ENCODE measurements around the gene NFYA. TPM values are rescaled to one million over a fixed set of nuclear protein-coding genes. Genes with fewer than 3 reads are reported as not detected.
A peak's percentile ranks its signal among the peaks of the same experiment; 100 is the strongest.

NFYA gene
- total RNA-seq, 1 donor from 2014 or later: 18.8 TPM

GRCh38 chr6:41064841-41065240 lies 7.9 kb upstream of the NFYA start:
- Mint-ChIP-seq H3K4me3 (ENCODE audit: unreplicated experiment) (no peak overlapping the region), H3K27me3 (ENCODE audit: low read depth) (no peaks in the 10 kb centered on the region), H3K27ac (ENCODE audit: unreplicated experiment) (no peak overlapping the region), H3K36me3 (ENCODE audit: low read depth) (peaks cover 2% of the 10 kb centered on the region), H3K4me1 (ENCODE audit: low read depth) (peaks cover 11% of the 10 kb centered on the region), H3K9me3 (ENCODE audit: low read depth) (no peaks in the 10 kb centered on the region)
- DNase-seq (ENCODE audit: low spot score): no peak
- TF ChIP-seq CTCF (IDR thresholded peaks at IDR 0.05): no peak

- H3K27ac Mint-ChIP-seq (ENCODE audit: unreplicated experiment): no peak overlapping the region
- H3K4me1 Mint-ChIP-seq (ENCODE audit: low read depth): peaks cover 9% of the 10 kb centered on the region
These were observed 7.2 kb upstream of the NFYA start for GRCh38 chr6:41065550-41066026.

GRCh38 chr6:41066867-41067304 lies 5.9 kb upstream of the NFYA start:
- H3K27ac Mint-ChIP-seq (ENCODE audit: unreplicated experiment): no peak overlapping the region
- no peak overlapping the region for H3K4me3 Mint-ChIP-seq (ENCODE audit: unreplicated experiment)
- peaks cover 20% of the 10 kb centered on the region for H3K4me1 Mint-ChIP-seq (ENCODE audit: low read depth)
- H3K9me3 Mint-ChIP-seq (ENCODE audit: low read depth): no peaks in the 10 kb centered on the region
- TF ChIP-seq CTCF (IDR thresholded peaks at IDR 0.05): peak; percentile 96
- no peak for DNase-seq (ENCODE audit: low spot score)
- no peaks in the 10 kb centered on the region for H3K27me3 Mint-ChIP-seq (ENCODE audit: low read depth)
- H3K36me3 Mint-ChIP-seq (ENCODE audit: low read depth): peaks cover 2% of the 10 kb centered on the region

More at GRCh38 chr6:41065550-41066026, 7.2 kb upstream of the NFYA start:
- no peak for TF ChIP-seq CTCF (IDR thresholded peaks at IDR 0.05)
- H3K9me3 Mint-ChIP-seq (ENCODE audit: low read depth): no peaks in the 10 kb centered on the region
- no peaks in the 10 kb centered on the region for H3K27me3 Mint-ChIP-seq (ENCODE audit: low read depth)
- H3K4me3 Mint-ChIP-seq (ENCODE audit: unreplicated experiment): no peak overlapping the region
- peaks cover 2% of the 10 kb centered on the region for H3K36me3 Mint-ChIP-seq (ENCODE audit: low read depth)
- DNase-seq (ENCODE audit: low spot score): no peak

- peak overlapping the region; percentile 99 for H3K27ac Mint-ChIP-seq (ENCODE audit: unreplicated experiment)
- peaks cover 45% of the 10 kb centered on the region for H3K4me1 Mint-ChIP-seq (ENCODE audit: low read depth)
- peaks cover 2% of the 10 kb centered on the region for H3K36me3 Mint-ChIP-seq (ENCODE audit: low read depth)
- DNase-seq (ENCODE audit: low spot score): no peak
- no peaks in the 10 kb centered on the region for H3K27me3 Mint-ChIP-seq (ENCODE audit: low read depth)
- peak overlapping the region; percentile 88 for H3K4me3 Mint-ChIP-seq (ENCODE audit: unreplicated experiment)
- H3K9me3 Mint-ChIP-seq (ENCODE audit: low read depth): no peaks in the 10 kb centered on the region
- peak; percentile 45 for TF ChIP-seq CTCF (IDR thresholded peaks at IDR 0.05)
These were observed 1.3 kb upstream of the NFYA start for GRCh38 chr6:41071501-41071922.

GRCh38 chr6:41071923-41072835 lies 595 bp upstream of the NFYA start, which contains the start of gene OARD1:
TSS of gene OARD1 (minus strand) at chr6:41072356. CDS start at chr6:41071634, 722 bp downstream.
- DNase-seq (ENCODE audit: low spot score): peak; percentile 100
- H3K27ac Mint-ChIP-seq (ENCODE audit: unreplicated experiment): peak within 1 kb of the TSS; percentile 99
- H3K4me3 Mint-ChIP-seq (ENCODE audit: unreplicated experiment): peak within 1 kb of the TSS; percentile 90
- peak; percentile 2 for TF ChIP-seq CTCF (IDR thresholded peaks at IDR 0.05)
- H3K4me1 Mint-ChIP-seq (ENCODE audit: low read depth): peaks cover 43% of the 10 kb centered on the region
- no peaks in the 10 kb centered on the region for H3K27me3 Mint-ChIP-seq (ENCODE audit: low read depth)
- peaks cover 2% of the 10 kb centered on the region for H3K36me3 Mint-ChIP-seq (ENCODE audit: low read depth)
- no peaks in the 10 kb centered on the region for H3K9me3 Mint-ChIP-seq (ENCODE audit: low read depth)

Measured in chondrocyte (in vitro differentiated cells).